Measurements from ENCODE around the gene TEX35. TPM values are rescaled to one million over a fixed set of nuclear protein-coding genes. Genes with fewer than 3 reads are reported as not detected.

Gene TEX35
- total and polyA plus RNA-seq, 8 donors: 0.76 TPM; not detected in 7

DNA sequence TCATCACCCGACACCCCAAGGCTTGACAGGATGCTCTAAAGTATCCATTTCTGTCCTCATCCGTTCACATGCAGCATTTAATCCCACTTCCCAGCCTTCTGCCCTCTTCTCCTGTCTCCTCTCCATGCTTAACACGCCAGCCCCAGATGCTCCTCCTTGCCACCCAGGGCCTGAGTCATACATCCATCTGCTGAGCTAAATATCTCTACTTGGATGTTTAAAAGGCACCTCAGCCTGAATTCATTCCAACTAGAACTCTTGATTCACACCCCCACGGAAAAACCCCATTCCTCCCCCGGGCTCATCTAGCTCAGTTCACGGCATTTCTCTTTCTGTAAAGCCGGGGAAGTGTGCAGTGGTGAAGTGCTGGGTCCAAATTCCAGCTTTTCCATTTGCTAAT, 27.7 kb downstream of the TEX35 start:
- Histone ChIP-seq H3K4me3 (no peak overlapping the region), H3K4me1 (peaks cover 18 to 56% (median 43%) of the 10 kb centered on the region in 4 donors), H3K9me3 (no peaks in the 10 kb centered on the region), H3K36me3 (no peaks in the 10 kb centered on the region), H3K27me3 (no peaks in the 10 kb centered on the region), H3K27ac (no peak overlapping the region)
- TF ChIP-seq CTCF (IDR thresholded peaks at IDR 0.05) (no peak), EP300 (IDR thresholded peaks at IDR 0.05) (no peak), POLR2AphosphoS5 (IDR thresholded peaks at IDR 0.05) (no peak)
- WGBS, 5 donors: 69 to 82% (median 78%) methylated on average over 7 of the region's 7 CpGs
- intact Hi-C loops (cut with DNase I; ENCODE audit: low total_unique reads): loop anchor here (5.0 kb wide), 1 partner anchor 212 kb away; no protein-coding TSS in a partner anchor
- DNase-seq: no peak

- Histone ChIP-seq H3K4me1 (peaks cover 18 to 55% (median 43%) of the 10 kb centered on the region in 4 donors), H3K27ac (peak overlapping the region in 2 of 5 donors; percentile 87 to 88), H3K36me3 (peaks cover 0 to 3% (median 0%) of the 10 kb centered on the region in 4 donors), H3K27me3 (no peaks in the 10 kb centered on the region), H3K9me3 (no peaks in the 10 kb centered on the region), H3K4me3 (peak overlapping the region in 2 of 4 donors; percentile 82 to 88)
- DNase-seq: no peak
- no peak for TF ChIP-seq POLR2AphosphoS5 (IDR thresholded peaks at IDR 0.05)
- WGBS, 5 donors: 80 to 95% (median 83%) methylated on average over 4 to 5 of the region's 5 CpGs
- intact Hi-C loops (cut with DNase I; ENCODE audit: low total_unique reads): loop anchor here (5.0 kb wide), 1 partner anchor 211 kb away; no protein-coding TSS in a partner anchor
Observed at GRCh38 chr1:178541379-178541778, 28.5 kb downstream of the TEX35 start.

DNA sequence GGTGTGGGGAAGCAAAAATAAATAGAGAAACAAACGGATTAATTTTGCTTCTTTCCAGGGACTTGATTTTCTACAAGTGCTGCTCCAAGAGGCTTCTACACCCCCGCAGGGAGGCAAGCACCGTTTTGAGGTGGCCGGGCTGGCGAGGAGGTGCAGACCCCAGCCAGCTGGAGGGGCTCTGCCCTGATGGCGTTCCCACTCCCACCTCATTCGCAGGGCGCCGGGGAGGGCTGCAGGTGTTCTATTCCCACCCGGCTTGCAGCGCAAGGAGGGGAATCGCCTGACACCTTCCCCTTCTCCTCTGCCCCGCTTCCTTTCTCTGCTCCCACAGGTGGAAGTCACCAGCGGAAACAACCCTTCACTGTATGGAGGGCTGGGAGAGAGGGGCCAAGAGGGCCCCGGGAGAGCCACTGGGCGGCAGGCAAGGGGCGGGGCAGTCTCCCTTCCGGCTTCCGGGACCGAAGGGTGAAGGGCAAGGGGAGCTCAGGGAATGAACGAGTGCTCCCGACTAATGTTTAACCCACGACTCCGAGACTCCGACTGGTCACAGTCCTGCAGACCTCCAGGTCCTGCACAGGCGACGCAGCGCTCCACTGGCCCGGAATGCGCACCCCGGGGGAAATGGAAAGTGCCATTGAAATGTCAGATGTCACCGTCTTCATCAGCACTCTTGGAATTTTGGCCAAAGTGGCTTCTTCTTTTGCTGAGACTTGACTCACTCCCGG, 29.1 kb downstream of the TEX35 start:
- WGBS, 5 donors: 5 to 11% (median 6%) methylated on average over 26 to 33 of the region's 33 CpGs
- no peak for TF ChIP-seq EP300 (IDR thresholded peaks at IDR 0.05)
- no peak for TF ChIP-seq POLR2AphosphoS5 (IDR thresholded peaks at IDR 0.05)
- TF ChIP-seq CTCF (IDR thresholded peaks at IDR 0.05): no peak
- TF ChIP-seq POLR2A (IDR thresholded peaks at IDR 0.05): no peak
- Histone ChIP-seq H3K4me1 (peaks cover 18 to 49% (median 40%) of the 10 kb centered on the region in 4 donors), H3K27ac (peak overlapping the region; percentile 58 to 88 (median 87)), H3K4me3 (peak overlapping the region; percentile 65 to 88 (median 80)), H3K9me3 (no peaks in the 10 kb centered on the region), H3K27me3 (no peaks in the 10 kb centered on the region), H3K36me3 (peaks cover 0 to 3% (median 2%) of the 10 kb centered on the region in 4 donors)
- intact Hi-C loops (cut with DNase I; ENCODE audit: low total_unique reads): loop anchor here (5.0 kb wide), 1 partner anchor 210 kb away; no protein-coding TSS in a partner anchor
- DNase-seq: peak; percentile 65 to 81

GRCh38 chr1:178542554-178543289, 29.8 kb downstream of the TEX35 start:
- Histone ChIP-seq H3K27me3 (no peaks in the 10 kb centered on the region), H3K4me1 (peaks cover 12 to 41% (median 33%) of the 10 kb centered on the region in 4 donors), H3K27ac (peak overlapping the region; percentile 58 to 88 (median 87)), H3K36me3 (peaks cover 0 to 6% (median 5%) of the 10 kb centered on the region in 4 donors), H3K4me3 (peak overlapping the region; percentile 65 to 88 (median 80)), H3K9me3 (no peaks in the 10 kb centered on the region)
- 0 to 3% (median 1%) methylated on average over 6 to 66 of the region's 66 CpGs for WGBS, 5 donors
- DNase-seq: peak; percentile 92 to 96
- TF ChIP-seq POLR2AphosphoS5 (IDR thresholded peaks at IDR 0.05) (peak in 1 of 3 donors; percentile 42), POLR2A (IDR thresholded peaks at IDR 0.05) (no peak), CTCF (IDR thresholded peaks at IDR 0.05) (peak in 6 of 7 experiments; percentile 52 to 100 (median 100))
- intact Hi-C loops (cut with DNase I; ENCODE audit: low total_unique reads): loop anchor here (5.0 kb wide), 1 partner anchor 210 kb away; no protein-coding TSS in a partner anchor

All from stomach (tissue), 9 donors.